NB4 (cell line): ENCODE measurements around the gene WFIKKN2.

Experiments used
- CTCF ChIP-seq: IDR thresholded peaks from one replicate; pipeline ENCODE4 v1.5.1; 2012; ENCODE audit warnings: low read depth, low read length
- MAX ChIP-seq: IDR thresholded peaks from 2 replicates; pipeline ENCODE4 v1.6.1; 2011; ENCODE audit warnings: low read depth, low read length
- MYC ChIP-seq: IDR thresholded peaks from 2 replicates; pipeline ENCODE4 v1.6.1; 2011; ENCODE audit warnings: low read depth, low read length
- POLR2A ChIP-seq: IDR thresholded peaks from 2 replicates; pipeline ENCODE4 v1.6.1; 2011; ENCODE audit warnings: mild to moderate bottlenecking; ENCODE audit not compliant: insufficient read length; ENCODE audit errors: extremely low read depth

DNA sequence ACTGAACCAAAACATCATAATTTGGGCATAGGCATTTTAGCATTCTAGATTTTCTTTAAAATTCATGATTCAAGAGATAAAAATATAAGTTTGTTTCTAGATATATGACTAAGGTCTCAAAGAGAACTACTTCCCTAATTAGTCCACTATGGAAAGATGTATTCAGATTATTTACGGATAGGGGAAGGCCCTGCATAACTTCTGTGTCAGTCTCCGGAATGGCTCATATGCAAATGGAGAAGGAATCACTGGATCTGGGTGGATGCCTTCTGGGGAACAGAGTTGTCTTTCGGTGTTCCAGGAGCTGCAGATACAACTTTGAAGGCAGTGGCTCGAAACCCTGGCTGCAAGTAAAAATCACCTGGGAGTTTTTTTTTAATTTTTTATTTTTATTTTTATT, 17.1 kb upstream of the WFIKKN2 start:
- no peak for TF ChIP-seq CTCF
- no peak for TF ChIP-seq POLR2A
- no peak for TF ChIP-seq MYC
- no peak for TF ChIP-seq MAX
